Endothelial cell of umbilical vein (primary cell): ENCODE results near the gene ELAC1. TPM values are rescaled to one million over a fixed set of nuclear protein-coding genes. Genes with fewer than 3 reads are reported as not detected.
"Not testable (repeated sequence)": the region's sequence is repeated elsewhere in the genome, so short reads cannot be mapped to it uniquely, and the experiment has no call there.

Experiments
- BruUV-seq: library from RNA; stranded (reverse); fragments of 400-500 nt; replicated peaks from 2 replicates; lab custom pipeline; 2021; lab: Mats Ljungman, UMichigan
- CTCF ChIA-PET: fragments of 300-600, 350-600 bp; sonication (Branson Sonifier 250); formaldehyde crosslinking; loops from one replicate; lab custom pipeline; 2021; ENCODE audit warnings: antibody characterized with exemption, inconsistent platforms; lab: Charles Lee
- POLR2A ChIA-PET: fragments of 300-600, 350-600 bp; sonication (Branson Sonifier 250); formaldehyde crosslinking; loops from one replicate; lab custom pipeline; 2021; ENCODE audit warnings: antibody characterized with exemption, inconsistent platforms; lab: Charles Lee
- DNase-seq: peaks from one replicate; pipeline ENCODE4 v3.0.0-alpha.2; 2011; ENCODE audit warnings: low read depth, low spot score
- FAIRE-seq: peaks from 2 replicates; lab custom pipeline; 2011; peaks lifted over from hg19 to GRCh38; lab: Jason Lieb, UNC
- H2AFZ ChIP-seq: 2 replicates; pipeline ENCODE4 v1.6.0; 2012; ENCODE audit warnings: low read depth, low read length, control low read depth, inconsistent platforms
- H3K27ac ChIP-seq: 2 replicates; pipeline ENCODE4 v1.5.1; 2011; ENCODE audit warnings: low read depth, mild to moderate bottlenecking, control low read depth, low read length, moderate library complexity; ENCODE audit not compliant: insufficient read depth
- H3K27me3 ChIP-seq, 2 experiments: 2 replicates each; pipeline versions ENCODE4 v1.6.0 to v1.6.1; 2011; ENCODE audit warnings: low read length in 2 of 2, mixed read lengths in 1 of 2; ENCODE audit not compliant: control insufficient read depth in 2 of 2, insufficient read depth in 2 of 2
- H3K36me3 ChIP-seq, 2 experiments: 2 replicates in 1 of 2; 3 replicates in 1 of 2; pipeline ENCODE4 v1.5.1; 2011; ENCODE audit warnings: low read length in 2 of 2, mild to moderate bottlenecking in 1 of 2, moderate library complexity in 1 of 2; ENCODE audit not compliant: control insufficient read depth in 2 of 2, insufficient read depth in 2 of 2; ENCODE audit errors: extremely low read depth in 1 of 2
- H3K4me1 ChIP-seq: 3 replicates; pipeline ENCODE4 v1.5.1; 2011; ENCODE audit warnings: mild to moderate bottlenecking, low read length; ENCODE audit not compliant: control insufficient read depth, insufficient read depth; ENCODE audit errors: extremely low read depth
- H3K4me2 ChIP-seq: 2 replicates; pipeline ENCODE4 v1.6.1; 2011; ENCODE audit warnings: low read length, control low read depth, mixed read lengths; ENCODE audit not compliant: insufficient read depth
- H3K4me3 ChIP-seq, 3 experiments: fragments of 200-600 bp in 1 of 3; sonication (generic), shearing (Covaris generic) in 1 of 3; replicated peaks in 1 of 3; 2 replicates each; pipeline ENCODE4 v1.5.1; 2011 to 2016; ENCODE audit warnings: control low read depth in 3 of 3, low read length in 3 of 3, mild to moderate bottlenecking in 2 of 3, inconsistent platforms in 1 of 3, low read depth in 1 of 3, moderate library complexity in 1 of 3; ENCODE audit not compliant: insufficient read depth in 1 of 3
- H3K79me2 ChIP-seq: 2 replicates; pipeline ENCODE4 v1.6.0; 2012; ENCODE audit warnings: low read length, inconsistent platforms; ENCODE audit not compliant: control insufficient read depth, insufficient read depth
- H3K9ac ChIP-seq: replicated peaks from 2 replicates; pipeline ENCODE3; 2011; ENCODE audit warnings: low read length, control low read depth; ENCODE audit not compliant: insufficient read depth; ENCODE audit errors: extremely low read depth
- H3K9me1 ChIP-seq: replicated peaks from 3 replicates; pipeline ENCODE4 v1.6.0; 2011; ENCODE audit warnings: mild to moderate bottlenecking, low read length; ENCODE audit not compliant: control insufficient read depth, insufficient read depth; ENCODE audit errors: extremely low read depth
- H3K9me3 ChIP-seq: replicated peaks from 2 replicates; pipeline ENCODE4 v1.5.1; 2012; ENCODE audit warnings: low read length, inconsistent platforms; ENCODE audit not compliant: control insufficient read depth, insufficient read depth
- H4K20me1 ChIP-seq: replicated peaks from 2 replicates; pipeline ENCODE3; 2011; ENCODE audit warnings: mild to moderate bottlenecking, low read length; ENCODE audit not compliant: control insufficient read depth, insufficient read depth; ENCODE audit errors: extremely low read depth
- POLR2AphosphoS5 ChIP-seq: IDR thresholded peaks from 2 replicates; pipeline ENCODE4 v1.6.1; 2012; ENCODE audit warnings: low read depth, mild to moderate bottlenecking, control low read depth, low read length, moderate library complexity; ENCODE audit not compliant: insufficient read depth
- dilution Hi-C: fragments of 300-500 bp; cut with MboI; formaldehyde crosslinking; loops from one replicate; pipeline ENCODE4 v1.15.0; 2019; ENCODE audit warnings: low sequenced_read_pairs; ENCODE audit not compliant: extremely low pct_ligation_motif_present
- intact Hi-C: fragments of 100-400 bp; cut with micrococcal nuclease; formaldehyde crosslinking; loops from one replicate; pipeline ENCODE4 v1.10.0; 2022
- polyA plus RNA-seq, 4 experiments: library from polyadenylated mRNA; depleted of rRNA in 3 of 4; stranded (reverse) in 3 of 4; unstranded in 1 of 4; fragments of >200 nt; gene quantifications; 2 replicates each; pipeline versions ENCODE4 v1.2.1 to v1.2.3, GENCODE V29; 2011 to 2012; ENCODE audit warnings: missing spikeins in 1 of 4
- total RNA-seq: library from RNA; stranded (reverse); gene quantifications from 2 replicates; pipeline ENCODE4 v1.2.3, GENCODE V29; 2021

Gene ELAC1
- total and polyA plus RNA-seq, 2 donors (not counting 3 experiments of a cell fraction or from before 2014, with no cell fraction given): 3.6 to 7.6 TPM

DNA sequence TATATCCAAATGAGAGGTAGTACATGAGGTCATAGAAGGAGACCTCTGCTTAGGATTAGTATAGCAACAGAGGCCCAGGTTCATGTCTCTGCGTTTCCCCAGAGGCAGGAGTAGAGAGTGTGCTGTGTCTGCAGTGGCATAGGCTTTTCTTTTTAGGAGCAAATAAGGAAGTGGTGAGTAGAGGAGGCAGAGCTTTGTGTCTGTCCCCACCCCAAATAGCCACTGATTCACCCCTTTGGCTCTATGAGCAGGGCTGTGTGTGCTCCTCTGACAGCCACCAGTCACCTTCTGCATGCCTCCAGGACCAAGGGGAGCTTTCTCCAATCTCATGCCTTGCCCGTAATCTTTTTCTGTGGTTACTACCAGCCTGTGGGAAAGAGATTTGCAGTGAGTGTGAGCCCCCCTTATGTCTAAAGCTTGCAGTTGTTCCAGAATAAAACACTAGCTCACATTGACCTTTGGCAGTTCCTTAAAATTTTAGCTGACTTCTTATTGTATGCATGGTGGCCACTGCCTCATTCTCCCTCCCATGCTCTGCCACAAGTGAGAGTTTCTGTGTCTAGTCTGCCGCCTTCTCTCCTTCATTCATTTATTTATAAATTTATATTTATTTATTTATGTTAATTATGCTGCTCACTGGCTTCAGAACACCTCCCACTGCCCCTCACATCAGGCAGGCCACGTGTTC is 23.5 kb upstream of the ELAC1 start:
- no peak overlapping the region for H3K4me3 ChIP-seq
- H3K27ac ChIP-seq: no peak overlapping the region
- ChIA-PET CTCF (interaction anchor here (1.0 kb wide), 1 partner anchor 18 kb away, joined by 3 read pairs; no protein-coding TSS in a partner anchor), POLR2A (no interaction called here)
- dilution Hi-C loops (no loop called here), intact Hi-C loops (no loop called here)
- TF ChIP-seq POLR2AphosphoS5: no peak
- H3K9me1 ChIP-seq: no peaks in the 10 kb centered on the region
- H3K79me2 ChIP-seq: no peaks in the 10 kb centered on the region
- peaks cover 1 to 2% of the 10 kb centered on the region in 2 experiments for H3K36me3 ChIP-seq
- H3K27me3 ChIP-seq: no peaks in the 10 kb centered on the region
- H3K4me2 ChIP-seq: no peak overlapping the region
- FAIRE-seq (no peak), DNase-seq (no peak)
- BruUV-seq: no TSS peak
- H3K9me3 ChIP-seq: no peaks in the 10 kb centered on the region
- no peaks in the 10 kb centered on the region for H4K20me1 ChIP-seq
- no peak overlapping the region for H2AFZ ChIP-seq
- H3K9ac ChIP-seq: no peak overlapping the region
- no peaks in the 10 kb centered on the region for H3K4me1 ChIP-seq

DNA sequence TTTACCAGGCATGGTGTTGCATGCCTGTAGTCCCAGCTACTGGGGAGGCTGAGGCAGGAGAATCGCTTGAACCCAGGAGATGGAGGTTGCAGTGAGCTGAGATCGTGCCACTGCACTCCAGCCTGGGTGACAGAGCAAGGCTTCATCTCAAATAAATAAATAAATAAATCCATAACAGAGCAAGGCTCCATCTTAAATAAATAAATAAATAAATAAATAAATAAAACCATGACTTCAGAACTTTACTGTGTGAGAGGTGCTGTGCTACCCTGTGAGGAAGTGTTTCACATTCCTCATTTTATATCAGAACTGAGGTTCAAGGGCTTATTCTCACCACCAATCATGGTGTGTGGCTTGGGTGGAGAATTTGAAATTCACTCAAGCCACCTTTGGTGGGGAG is 21.9 kb upstream of the ELAC1 start:
- CTCF ChIA-PET, H2AFZ ChIP-seq, BruUV-seq, DNase-seq, FAIRE-seq, H3K9ac ChIP-seq, H3K36me3 ChIP-seq, H3K79me2 ChIP-seq, POLR2A ChIA-PET, H3K9me3 ChIP-seq, H3K4me1 ChIP-seq, intact Hi-C loops, H3K27me3 ChIP-seq, dilution Hi-C loops, H3K9me1 ChIP-seq, H3K27ac ChIP-seq, H3K4me3 ChIP-seq, H4K20me1 ChIP-seq, H3K4me2 ChIP-seq: not testable (repeated sequence)
